Measurements from ENCODE around the gene MTCL1.

- TF ChIP-seq CTCF (IDR thresholded peaks at IDR 0.05; ENCODE audit: poor library complexity), result no peak
- no peak for TF ChIP-seq EZH2 (IDR thresholded peaks at IDR 0.05; ENCODE audit: borderline replicate concordance)
Measured at GRCh38 chr18:8770657-8771056, 65.3 kb downstream of the MTCL1 start.

All from hepatocyte (in vitro differentiated cells).